Upper lobe of left lung (tissue), 4 donors: ENCODE data around the gene FSCB.

Experiments used
- POLR2A ChIP-seq, 4 donors: fragments of 450-650 bp; IDR thresholded peaks; one replicate each; pipeline ENCODE4 v1.5.1; 2016 to 2017; ENCODE audit warnings: antibody characterized with exemption in 4 of 4, mild to moderate bottlenecking in 2 of 4
- TF ChIP-seq, protein P1 (sequence below), 6 experiments: fragments of 450-650 bp in 4 of 6; fragments of 200-600 bp in 2 of 6; sonication (generic) in 2 of 6; IDR thresholded peaks; one replicate each; pipeline ENCODE4 v1.5.1; 2016 to 2019; ENCODE audit warnings: antibody characterized with exemption in 6 of 6

DNA sequence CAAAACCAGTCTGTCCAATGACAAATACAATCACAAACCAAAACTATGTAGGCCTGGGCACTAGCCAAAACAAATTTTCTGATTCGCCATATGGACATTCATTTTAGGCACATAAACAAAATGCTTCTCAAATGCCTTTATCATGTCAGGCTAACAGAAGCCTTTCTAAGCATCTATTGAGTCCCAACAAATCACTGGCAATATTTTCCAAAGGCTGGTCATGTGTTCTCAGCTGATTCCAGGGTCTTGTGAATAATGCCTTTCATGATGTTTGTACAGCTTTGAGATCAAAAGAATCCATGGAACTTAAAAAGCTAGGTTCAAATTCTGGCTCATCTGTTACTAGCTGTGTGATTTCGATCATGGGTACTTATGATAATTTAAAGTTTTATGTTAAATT lies 16.1 kb downstream of the FSCB start:
- TF ChIP-seq, protein P1, sequence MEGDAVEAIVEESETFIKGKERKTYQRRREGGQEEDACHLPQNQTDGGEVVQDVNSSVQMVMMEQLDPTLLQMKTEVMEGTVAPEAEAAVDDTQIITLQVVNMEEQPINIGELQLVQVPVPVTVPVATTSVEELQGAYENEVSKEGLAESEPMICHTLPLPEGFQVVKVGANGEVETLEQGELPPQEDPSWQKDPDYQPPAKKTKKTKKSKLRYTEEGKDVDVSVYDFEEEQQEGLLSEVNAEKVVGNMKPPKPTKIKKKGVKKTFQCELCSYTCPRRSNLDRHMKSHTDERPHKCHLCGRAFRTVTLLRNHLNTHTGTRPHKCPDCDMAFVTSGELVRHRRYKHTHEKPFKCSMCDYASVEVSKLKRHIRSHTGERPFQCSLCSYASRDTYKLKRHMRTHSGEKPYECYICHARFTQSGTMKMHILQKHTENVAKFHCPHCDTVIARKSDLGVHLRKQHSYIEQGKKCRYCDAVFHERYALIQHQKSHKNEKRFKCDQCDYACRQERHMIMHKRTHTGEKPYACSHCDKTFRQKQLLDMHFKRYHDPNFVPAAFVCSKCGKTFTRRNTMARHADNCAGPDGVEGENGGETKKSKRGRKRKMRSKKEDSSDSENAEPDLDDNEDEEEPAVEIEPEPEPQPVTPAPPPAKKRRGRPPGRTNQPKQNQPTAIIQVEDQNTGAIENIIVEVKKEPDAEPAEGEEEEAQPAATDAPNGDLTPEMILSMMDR (IDR thresholded peaks at IDR 0.05), result no peak
- TF ChIP-seq POLR2A (IDR thresholded peaks at IDR 0.05), result no peak
